ENCODE data around the gene RMDN3.

RMDN3 gene, protein sequence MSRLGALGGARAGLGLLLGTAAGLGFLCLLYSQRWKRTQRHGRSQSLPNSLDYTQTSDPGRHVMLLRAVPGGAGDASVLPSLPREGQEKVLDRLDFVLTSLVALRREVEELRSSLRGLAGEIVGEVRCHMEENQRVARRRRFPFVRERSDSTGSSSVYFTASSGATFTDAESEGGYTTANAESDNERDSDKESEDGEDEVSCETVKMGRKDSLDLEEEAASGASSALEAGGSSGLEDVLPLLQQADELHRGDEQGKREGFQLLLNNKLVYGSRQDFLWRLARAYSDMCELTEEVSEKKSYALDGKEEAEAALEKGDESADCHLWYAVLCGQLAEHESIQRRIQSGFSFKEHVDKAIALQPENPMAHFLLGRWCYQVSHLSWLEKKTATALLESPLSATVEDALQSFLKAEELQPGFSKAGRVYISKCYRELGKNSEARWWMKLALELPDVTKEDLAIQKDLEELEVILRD

DNA sequence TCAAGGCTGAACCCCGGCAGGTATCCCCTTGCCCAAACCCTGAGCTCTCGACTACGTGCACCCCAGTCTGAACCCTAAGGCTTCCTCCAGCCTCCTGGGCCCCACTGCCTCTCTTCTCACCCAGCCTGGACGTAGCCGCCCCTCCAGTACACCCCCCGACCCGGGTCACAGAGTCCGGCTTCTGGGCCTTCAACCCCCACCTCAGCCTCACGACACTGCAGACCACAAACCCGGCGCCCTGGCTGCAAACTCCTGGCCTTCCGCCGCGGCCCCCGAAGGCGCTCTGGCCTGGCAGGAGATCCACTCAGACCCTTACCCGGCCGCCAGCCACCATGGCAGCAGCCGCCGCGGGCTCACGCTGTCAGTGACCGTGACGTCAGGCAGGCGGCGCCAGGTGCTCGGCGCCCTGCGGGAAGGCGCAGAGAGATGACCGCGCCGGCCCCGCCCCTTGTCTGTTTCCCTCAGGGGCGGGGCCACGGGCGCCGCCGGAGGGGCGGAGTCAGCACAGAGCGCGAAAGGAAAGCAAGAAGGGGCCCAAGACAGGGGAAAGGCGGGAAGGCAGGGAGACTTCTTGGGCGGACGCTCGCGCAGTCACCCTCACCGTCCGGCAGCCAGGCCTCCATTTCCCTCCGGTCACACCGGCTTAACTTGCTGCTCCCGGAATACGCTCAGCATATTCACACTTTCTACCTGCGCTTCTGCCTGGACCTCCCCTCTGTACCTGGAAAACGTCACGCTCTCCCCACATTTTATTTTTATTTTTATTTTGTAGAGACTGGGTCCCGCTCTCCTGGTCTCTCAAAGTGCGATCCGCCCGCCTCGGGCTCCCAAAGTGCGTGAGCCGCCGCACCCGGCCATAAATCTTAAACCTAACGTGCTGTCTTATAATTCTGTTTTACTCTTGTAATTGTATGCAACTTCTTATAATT, at the start of gene RMDN3:
Gene RMDN3, minus strand, starts transcription at position 372 of the 929 bp plus-strand sequence. CDS start 471 bp downstream, outside the sequence.
- DNase-seq = peak; percentile 95

DNA sequence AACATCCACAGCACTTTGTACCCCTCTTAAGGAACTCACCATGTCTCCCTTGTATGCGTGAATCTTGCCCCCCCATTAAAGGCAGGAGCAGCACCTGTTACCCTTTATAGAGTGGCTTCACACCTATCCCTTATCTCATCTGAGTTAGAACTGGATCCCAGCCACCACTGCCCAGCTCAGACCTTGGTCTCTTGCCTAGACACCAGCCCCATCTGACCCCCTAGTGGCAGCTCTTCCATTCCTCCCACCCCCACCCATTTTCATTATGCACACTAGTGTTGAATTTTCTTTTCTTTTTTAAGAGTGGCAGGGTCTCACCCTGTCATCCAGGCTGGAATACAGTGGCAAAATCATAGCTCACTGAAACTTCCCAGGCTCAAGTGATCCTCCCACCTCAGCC, 48.6 kb upstream of the RMDN3 start:
- DNase-seq = no peak

DNA sequence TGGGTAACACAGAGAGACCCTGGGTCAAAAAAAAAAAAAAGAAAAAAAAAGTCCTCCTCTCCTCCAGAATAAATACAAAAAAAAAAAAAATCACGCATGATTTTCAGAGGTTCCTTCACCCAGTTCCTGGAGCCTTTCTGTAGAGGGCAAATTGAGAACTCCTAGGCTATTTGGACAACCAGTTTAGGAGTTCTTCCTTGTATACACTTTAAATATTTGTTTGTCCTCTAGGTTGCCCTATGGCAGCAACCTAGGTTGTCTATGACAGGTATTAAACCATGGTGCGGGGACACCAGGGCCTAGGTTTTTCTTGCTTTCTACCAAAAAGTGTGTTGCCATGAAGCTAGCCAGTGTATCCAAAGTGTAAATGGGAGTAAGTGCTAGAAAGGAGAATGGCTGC, 48.0 kb upstream of the RMDN3 start:
- no peak for DNase-seq

DNA sequence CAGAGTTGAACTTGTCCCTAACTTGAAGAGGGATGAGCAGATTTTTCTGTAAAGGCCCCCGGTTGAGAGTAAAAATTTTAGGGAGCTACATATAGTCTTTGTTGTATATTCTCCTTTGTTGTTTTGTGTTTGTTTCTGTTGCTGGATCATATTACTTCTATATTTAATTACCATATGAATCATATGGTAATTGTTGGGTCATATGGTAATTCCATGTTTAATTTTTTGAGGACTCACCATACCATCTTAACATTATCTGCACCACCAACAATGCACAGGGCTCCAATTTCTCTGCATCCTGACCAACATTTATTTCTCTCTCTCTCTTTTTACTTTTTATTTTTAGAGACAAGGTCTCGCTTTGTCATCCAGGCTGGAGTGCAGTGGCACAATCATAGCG, 44.5 kb upstream of the RMDN3 start:
- DNase-seq = no peak

DNA sequence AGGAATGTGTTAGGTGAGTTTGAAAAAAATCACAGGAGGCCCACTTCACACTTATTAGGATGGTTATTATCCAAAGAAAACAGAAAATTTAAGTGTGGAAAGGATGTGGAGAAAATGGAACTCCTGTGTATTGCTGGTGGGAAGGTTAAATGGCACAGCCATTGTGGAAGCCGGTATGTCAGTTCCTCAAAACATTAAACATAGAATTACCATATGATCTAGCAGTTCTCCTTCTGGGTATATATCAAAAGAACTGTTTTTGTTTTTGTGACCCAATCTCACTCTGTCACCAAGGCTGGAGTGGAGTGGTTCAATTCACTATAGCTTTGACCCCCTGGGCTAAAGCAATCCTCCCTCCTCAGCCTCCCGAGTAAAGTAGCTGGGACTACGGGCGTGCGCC, 41.5 kb upstream of the RMDN3 start:
- no peak for DNase-seq

DNA sequence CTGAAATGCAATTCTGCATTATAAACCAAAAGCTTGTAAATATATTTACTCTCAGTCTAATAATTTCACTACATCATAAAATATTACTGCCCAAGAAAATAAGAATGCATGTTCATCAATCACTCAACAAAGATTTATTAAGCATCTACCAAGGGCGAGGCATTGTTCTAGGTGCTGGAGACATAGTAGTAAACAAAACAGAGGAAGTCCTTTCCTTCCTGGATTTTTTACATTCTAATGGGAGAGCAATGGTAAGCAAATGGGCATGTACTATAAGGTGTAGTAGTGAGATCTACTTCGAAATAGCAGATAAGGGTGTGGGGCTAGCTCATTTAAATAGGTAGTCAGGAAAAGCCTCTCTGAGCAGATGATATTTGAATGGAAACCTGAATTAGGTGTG, 41.0 kb upstream of the RMDN3 start:
- DNase-seq = no peak

DNA sequence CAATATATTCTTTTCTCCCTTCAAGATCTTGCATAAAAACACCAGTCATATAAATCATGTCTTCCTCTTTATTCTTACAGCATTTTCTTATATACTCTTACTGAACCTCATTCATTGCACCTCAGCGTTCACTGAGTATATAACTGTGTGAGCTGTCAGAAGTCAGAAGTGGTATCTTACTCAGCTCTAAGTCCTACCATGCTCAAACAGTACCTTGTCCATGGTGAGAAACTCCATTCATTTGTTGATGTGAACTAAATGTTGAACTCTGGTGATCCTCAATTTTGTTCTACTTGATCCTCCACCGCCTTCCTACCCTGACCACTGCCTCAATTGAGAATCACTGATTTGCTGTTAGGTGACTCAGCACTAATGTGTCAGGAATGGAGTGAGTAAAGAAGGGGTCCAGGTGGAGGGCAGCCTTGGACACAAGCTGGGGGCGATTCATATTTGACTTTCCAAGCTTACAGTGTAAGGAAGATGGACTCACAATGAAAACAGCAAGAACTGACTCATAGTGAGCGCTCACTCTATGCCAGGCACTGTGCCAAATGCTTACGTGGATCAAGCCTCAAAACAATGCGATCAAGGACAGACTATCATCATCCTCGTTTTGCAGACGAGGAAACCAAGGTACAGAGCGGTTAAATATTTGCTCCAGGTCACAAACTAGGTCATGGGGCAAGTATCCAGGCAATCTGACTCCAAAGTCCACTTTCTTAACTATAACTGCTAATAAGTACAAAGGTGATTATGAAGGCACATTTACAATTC, 38.3 kb upstream of the RMDN3 start:
- peak; percentile 93 for DNase-seq

DNA sequence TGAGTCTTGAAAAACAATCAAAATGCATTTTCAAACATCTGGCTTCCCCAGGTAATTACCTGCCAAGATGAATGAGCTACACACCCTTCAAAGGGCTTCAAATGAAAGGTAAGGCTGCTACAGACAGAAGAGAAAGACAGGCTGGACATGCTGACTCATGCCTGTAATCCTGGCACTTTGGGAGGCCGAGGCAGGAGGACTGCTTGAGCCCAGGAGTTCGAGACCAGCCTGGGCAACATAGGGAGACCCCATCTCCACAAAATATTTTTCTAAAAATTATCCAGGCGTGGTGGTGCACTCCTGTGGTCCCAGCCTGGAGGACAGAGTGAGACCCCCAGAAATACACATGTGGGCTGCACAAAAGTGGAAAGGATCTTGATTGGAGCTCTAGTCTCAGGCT, 37.3 kb upstream of the RMDN3 start:
- DNase-seq = no peak

DNA sequence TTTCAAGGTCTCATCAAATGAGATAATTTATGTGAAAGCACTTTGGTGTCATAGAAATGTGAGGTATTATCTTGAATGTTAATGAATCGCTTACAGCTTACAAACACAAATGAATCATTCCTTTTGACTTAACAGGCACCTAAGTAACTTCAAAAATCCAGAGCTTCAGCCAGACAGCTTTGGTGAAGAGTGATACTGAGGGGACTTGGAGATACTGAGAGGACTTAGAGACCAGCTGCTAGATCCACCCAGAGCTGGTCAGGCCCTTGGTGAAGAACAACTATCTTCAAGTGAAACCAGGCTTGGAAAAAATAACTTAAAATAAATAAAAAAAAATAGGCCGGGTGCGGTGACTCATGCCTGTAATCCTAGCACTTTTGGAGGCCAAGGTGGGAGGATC, 35.7 kb upstream of the RMDN3 start:
- DNase-seq = no peak

DNA sequence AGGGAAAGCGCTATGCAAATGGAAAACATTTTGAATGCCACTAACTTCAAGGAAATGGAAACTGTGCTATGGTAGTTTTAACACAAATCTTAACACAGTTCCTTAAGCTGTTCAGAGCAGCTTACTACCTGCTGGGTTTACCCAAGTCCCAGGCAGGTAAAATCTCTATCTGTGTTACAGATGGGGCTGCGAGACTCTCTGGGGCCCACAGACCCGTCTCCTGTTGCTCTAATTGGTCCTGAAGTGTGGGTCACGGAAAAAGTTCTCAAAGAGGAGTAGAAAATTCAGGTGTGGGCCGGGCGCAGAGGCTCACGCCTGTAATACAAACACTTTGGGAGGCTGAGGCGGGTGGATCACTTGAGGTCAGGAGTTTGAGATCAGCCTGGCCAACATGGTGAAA, 34.9 kb upstream of the RMDN3 start:
- no peak for DNase-seq

DNA sequence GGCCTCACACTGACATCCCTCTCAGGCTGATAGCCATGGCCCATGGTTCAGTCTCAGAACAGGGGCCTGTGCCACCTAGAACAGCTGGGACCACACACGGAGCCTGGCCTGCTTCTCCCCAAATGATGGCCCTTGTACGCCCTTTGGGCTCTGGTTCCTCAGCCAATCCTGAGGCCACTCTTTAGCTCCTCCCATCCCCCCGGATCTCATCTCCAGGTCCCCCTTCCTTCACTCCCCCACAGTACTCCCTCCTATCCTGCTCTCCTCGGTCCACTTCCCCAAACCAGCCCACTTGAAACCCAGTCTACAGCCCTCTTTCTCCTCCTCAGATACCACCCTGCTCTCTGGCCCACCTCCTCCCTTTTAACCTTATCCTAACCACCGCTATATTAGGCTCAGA, 34.1 kb upstream of the RMDN3 start:
- DNase-seq = no peak

DNA sequence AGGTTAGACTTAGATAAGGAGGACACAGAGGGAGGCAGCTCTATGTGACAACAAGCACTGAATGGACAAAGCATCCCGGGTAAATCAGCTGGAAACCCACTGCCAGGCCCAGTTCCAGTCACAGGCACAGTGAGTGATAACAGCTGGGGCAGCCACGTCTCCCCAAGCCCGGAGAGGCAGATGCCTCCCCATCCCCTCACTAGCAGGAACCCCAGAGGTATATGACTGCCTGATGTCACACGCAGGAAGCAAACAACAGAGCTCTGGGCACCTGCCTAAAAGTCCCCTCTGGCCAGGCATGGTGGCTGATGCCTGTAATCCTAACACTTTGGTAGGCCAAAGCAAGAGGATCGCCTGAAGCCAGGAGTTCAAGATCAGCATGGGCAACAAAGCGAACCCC, 32.9 kb upstream of the RMDN3 start:
- no peak for DNase-seq

DNA sequence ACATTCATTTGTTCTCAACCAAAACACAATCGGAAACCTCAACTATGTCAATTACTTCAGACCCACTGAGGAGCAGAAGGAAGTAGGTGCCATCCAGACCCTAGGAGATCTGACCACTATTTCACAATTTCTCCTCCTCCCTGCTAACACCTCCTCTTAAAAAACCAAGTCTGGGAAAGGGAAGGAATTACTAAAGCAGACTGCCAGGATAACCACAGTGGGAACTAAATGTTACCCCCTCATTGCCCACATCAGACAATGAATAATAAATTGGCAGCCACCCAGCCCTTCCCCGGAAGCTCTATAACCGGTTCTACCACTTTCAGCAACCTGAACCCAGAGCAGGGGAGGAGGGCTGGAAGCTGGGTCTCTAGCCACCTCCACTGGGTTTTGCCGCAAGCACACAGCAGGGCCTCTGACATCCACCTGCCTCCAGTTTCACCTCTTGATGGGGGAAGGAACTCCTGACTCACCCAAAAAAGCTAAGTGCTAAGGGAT, 32.3 kb upstream of the RMDN3 start:
- peak; percentile 81 for DNase-seq

DNA sequence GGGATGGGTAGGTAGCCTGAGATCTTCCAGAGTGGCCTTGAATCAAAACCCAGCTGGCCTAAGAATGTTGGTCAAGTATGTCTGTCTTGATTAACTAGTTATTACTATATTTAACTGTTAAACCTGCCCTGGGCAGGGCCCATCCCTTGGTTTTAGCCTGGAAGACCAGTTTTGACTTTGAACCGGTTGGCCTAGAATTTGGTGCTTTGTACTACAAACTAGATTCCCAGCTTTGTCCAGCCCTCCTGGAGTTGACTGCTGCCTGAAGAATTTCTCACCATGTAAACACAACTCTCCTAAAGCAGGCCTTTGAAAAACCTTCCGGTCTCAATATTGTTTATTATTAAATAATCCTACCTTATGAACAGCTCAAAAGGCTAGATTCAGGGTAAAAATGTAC, 30.8 kb upstream of the RMDN3 start:
- DNase-seq = no peak

DNA sequence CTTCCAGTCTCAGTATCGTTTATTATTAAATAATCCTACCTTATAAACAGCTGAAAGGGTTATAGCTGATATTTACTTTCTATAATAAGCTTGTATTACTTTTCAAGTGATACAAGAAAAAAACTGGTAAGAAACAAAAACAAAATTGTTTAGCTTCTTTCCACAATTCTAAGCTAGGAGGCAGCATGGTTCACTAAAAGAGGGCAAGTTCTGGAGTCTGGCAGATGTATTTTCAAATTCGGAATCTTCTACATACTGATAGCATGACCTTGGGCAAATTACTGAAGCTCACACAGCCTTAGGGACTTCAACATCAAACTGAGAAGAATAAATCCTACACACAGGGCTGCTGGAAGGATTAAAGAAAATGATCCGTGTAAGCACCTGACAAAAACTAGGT, 30.1 kb upstream of the RMDN3 start:
- no peak for DNase-seq

DNA sequence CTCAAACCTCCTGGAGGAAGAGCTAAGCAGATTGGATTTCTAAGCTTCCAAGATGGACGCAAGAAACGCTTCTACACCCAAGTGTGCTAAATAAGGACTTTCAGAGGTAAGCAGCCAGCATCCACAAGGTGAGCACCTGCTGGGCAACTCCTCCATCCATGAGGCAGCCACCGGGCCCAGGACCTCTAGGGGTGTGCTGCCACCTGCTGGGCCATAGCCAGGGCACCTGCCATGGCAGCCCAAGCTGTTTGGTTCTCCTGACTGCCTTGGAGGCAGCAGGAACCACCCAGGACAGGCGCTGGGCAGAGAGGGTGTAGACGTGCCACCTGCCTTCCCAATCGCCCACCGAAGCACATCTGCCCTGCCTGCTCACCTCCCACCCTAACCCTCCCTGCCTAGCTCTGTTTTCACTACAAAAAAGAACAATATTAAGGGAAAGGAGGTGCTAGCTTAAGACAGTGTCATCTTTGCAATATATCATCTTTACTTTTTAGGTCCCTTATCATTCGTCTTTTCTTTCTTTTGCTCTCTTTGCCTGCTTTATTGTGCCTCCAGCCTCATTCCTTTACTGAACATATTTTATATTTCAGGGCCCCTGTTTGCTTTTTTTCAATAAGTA, 27.7 kb upstream of the RMDN3 start:
- peak; percentile 23 for DNase-seq

DNA sequence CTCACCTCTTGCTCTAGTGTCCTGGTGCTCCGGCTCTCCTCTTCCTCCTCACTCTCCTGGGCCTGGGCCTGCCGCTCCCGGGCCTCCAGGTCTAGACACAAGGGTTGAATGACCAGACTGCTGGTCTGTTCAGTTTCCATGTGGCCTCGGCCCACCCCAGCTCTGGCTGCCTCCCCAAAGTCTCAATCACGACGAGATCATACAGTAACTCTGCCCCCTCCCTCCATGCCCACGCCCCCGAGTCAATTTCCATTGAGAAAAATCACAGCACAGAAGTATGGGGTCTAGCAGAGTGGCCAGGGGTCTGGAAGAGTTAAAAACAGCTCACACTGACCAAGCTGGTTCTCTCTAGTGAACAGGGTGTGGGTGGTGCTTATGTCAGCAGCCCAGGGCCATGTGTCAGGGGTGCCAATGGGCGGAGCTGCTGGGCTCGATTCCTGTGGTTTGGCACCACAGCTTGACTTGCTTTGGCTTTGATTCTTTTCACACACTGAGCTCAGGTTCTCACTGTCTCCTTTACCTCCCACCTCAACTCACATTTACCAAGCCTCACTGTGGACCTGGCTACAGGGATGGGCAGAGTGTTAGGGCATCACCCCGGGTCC, 21.6 kb upstream of the RMDN3 start:
- DNase-seq = peak; percentile 69

DNA sequence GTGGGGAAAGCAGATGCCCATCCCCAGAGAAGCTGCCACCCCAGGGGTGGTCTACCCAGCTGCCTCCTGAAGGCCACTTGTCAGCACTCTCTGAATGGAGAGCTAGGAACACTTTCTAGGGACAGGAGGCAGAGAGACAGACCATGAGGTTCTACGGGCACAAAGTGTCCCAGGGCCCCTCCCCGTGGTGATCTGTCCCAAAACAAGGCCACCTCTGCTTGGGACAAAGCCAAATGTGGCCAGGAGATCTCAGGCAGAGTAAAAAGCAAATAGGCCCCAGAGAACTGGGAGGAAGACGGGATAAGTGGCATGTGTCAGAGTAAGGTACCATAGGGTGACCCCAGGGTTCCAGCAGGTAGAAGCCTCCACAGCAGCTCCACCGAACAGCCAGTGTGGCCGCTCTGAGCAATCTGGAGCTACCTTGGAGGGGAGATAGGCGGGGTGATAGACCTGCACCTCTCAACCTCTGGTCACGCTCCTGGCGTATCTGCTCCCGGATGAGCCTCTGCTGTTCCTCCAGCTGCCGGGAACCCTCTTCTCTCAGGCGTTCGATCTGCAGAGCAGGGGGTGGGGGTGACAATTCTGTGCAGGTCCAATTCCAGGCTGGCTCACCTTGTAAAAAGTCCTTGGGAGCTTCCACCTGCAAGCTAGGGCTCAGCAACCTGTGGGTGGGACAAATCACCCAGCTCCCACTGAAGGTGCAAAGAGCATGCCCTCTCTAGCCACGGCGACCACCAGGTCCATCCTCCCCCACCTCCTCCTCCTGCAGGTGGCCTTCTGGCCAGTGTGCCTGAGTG, 20.9 kb upstream of the RMDN3 start:
- DNase-seq = no peak

DNA sequence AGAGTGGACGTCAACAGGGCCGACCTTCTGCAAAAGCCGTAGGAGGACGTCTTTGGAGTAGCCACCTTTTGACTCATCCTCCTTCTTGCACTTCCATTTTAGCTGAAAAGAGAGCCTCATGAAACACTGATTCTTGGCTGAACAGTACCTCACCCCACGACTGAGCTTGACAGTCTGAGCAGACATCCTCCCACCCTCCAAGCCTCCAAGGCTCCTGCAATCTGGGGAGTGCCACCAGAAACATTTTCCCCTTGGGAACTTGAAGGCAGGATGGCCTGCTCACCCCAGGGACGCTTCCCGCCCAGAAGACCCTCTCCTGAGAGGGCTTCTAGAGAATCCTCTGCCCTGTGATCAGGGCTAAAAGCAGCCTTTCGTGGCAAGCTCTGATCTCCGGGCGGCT, 20.0 kb upstream of the RMDN3 start:
- no peak for DNase-seq

DNA sequence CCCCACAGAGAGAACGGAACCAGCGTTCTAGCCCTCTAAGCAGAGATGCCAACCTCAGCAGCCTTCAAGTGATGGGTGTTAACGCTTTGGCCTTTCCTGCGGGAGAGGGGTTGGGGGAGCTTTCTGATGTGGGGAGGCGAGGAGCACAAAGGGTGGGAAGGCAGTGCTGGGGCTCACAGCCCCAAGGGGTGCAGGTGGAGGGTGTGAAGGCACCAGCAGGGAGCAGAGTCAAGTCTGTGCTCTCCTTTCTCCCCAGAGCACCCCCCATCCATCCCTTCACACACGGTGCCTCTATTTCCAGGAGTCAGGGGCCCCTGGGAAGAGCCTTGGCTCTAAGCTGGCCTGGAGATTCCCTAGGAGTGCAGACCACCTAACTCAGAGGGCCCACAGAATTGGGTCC, 18.8 kb upstream of the RMDN3 start:
- DNase-seq = no peak

DNA sequence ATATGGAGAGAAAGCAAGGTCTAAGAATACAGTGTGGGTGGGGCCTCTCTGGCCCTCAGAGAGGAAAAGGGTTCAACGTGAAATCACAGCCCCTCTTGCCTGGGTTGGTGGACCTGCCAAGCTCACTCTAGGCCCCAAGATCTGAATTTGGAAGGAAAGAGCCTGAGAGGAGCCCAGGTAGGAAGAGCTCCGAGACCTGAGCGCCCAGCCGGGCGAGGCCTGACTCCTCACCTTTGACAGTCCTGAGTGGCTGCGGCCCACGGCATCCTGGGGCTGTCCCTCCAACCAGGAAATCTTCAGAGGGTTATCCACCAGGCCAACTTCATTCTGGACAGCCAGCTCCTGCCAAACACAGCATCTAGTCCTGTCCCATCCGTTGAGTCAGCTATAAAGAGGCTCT, 18.4 kb upstream of the RMDN3 start:
- DNase-seq = no peak
